CD4-positive, alpha-beta T cell (primary cell): ENCODE measurements around the gene SCFD1. TPM values are rescaled to one million over a fixed set of nuclear protein-coding genes. Genes with fewer than 3 reads are reported as not detected.

Source experiments
- ATAC-seq: fragments of 200-7000 bp; cut with Tn5 transposase; one replicate; pipeline ENCODE4 v1.10.0; 2022; ENCODE audit warnings: mild to moderate bottlenecking; ENCODE audit not compliant: poor library complexity
- CTCF ChIA-PET: fragments of 350-600 bp; sonication (Branson Sonifier 250); formaldehyde crosslinking; loops from one replicate; lab custom pipeline; 2021; ENCODE audit warnings: antibody characterized with exemption, inconsistent platforms; lab: Charles Lee
- POLR2A ChIA-PET: fragments of 350-600 bp; sonication (Branson Sonifier 250); formaldehyde crosslinking; loops from one replicate; lab custom pipeline; 2021; ENCODE audit warnings: antibody characterized with exemption, inconsistent platforms; lab: Charles Lee
- DNase-seq, 14 experiments: peaks; one replicate each; pipeline ENCODE4 v3.0.0-alpha.2; 2013 to 2020; ENCODE audit warnings: mixed read lengths in 2 of 14
- H3K27ac ChIP-seq, 2 donors: one replicate each; pipeline versions ENCODE4 v1.5.1 to v1.7.0; 2013; ENCODE audit warnings: low read length in 2 of 2, low read depth in 1 of 2, mild to moderate bottlenecking in 1 of 2
- H3K27me3 ChIP-seq, 2 experiments: 1 replicate in 1 of 2; 2 replicates in 1 of 2; pipeline versions ENCODE4 v1.6.1 to v1.7.0; 2013; ENCODE audit warnings: low read length in 2 of 2, control low read depth in 1 of 2, mild to moderate bottlenecking in 1 of 2, moderate library complexity in 1 of 2; ENCODE audit not compliant: insufficient read depth in 2 of 2, control insufficient read depth in 1 of 2
- H3K36me3 ChIP-seq: one replicate; pipeline ENCODE4 v1.6.1; 2013; ENCODE audit warnings: low read length, control low read depth; ENCODE audit not compliant: insufficient read depth
- H3K4me1 ChIP-seq: one replicate; pipeline ENCODE4 v1.6.1; 2013; ENCODE audit warnings: low read length, control low read depth; ENCODE audit not compliant: insufficient read depth
- H3K4me3 ChIP-seq: one replicate; pipeline ENCODE4 v1.5.1; 2013; ENCODE audit warnings: mild to moderate bottlenecking, low read length, moderate library complexity
- H3K9me3 ChIP-seq, 2 experiments: 1 replicate in 1 of 2; 2 replicates in 1 of 2; pipeline versions ENCODE4 v1.6.1 to v1.7.0; 2013; ENCODE audit warnings: low read length in 2 of 2, mild to moderate bottlenecking in 2 of 2, control low read depth in 1 of 2, moderate library complexity in 1 of 2; ENCODE audit not compliant: control insufficient read depth in 1 of 2, insufficient read depth in 1 of 2
- H3K27ac Mint-ChIP-seq: one replicate; pipeline ENCODE4 v1.8.0; 2020; ENCODE audit warnings: mixed read lengths
- H3K27me3 Mint-ChIP-seq: one replicate; pipeline ENCODE4 v1.8.0; 2021; ENCODE audit warnings: mixed read lengths
- H3K36me3 Mint-ChIP-seq: one replicate; pipeline ENCODE4 v1.8.0; 2021; ENCODE audit warnings: low read depth, mixed read lengths
- H3K4me1 Mint-ChIP-seq: one replicate; pipeline ENCODE4 v1.8.0; 2021; ENCODE audit warnings: low read depth, mixed read lengths
- H3K4me3 Mint-ChIP-seq: one replicate; pipeline ENCODE4 v1.8.0; 2020; ENCODE audit warnings: mild to moderate bottlenecking, mixed read lengths
- H3K9me3 Mint-ChIP-seq: one replicate; pipeline ENCODE4 v1.8.0; 2020; ENCODE audit warnings: mixed read lengths
- CTCF ChIP-seq: fragments of 200-600 bp; IDR thresholded peaks from one replicate; pipeline ENCODE4 v1.8.0; 2022; ENCODE audit warnings: antibody characterized with exemption, mild to moderate bottlenecking
- intact Hi-C, 2 experiments: fragments of 100-400 bp; cut with DNase I in 1 of 2; cut with micrococcal nuclease in 1 of 2; formaldehyde crosslinking; loops; one replicate each; pipeline versions ENCODE4 v1.15.1 to v1.9.0; 2023 to 2025; cut with DNase I, micrococcal nuclease
- total RNA-seq, 174 experiments: library from RNA in 2 of 174; stranded (reverse) in 2 of 174; gene quantifications; one replicate each; pipeline ENCODE4 v1.2.3 and lab custom pipeline; 2021 to 2026

SCFD1 gene
- total RNA-seq, 2 experiments from 2014 or later: 59.0 to 63.6 TPM

GRCh38 chr14:30756594-30756993 lies 134.5 kb downstream of the SCFD1 start:
- intact Hi-C loops: no loop called here
- no peaks in the 10 kb centered on the region for H3K36me3 ChIP-seq
- Mint-ChIP-seq H3K9me3 (no peaks in the 10 kb centered on the region), H3K4me3 (no peak overlapping the region), H3K36me3 (no peaks in the 10 kb centered on the region), H3K4me1 (no peaks in the 10 kb centered on the region), H3K27ac (no peak overlapping the region), H3K27me3 (peaks cover 22% of the 10 kb centered on the region)
- no peak overlapping the region for H3K27ac ChIP-seq
- H3K4me1 ChIP-seq: no peaks in the 10 kb centered on the region
- peaks cover 0 to 3% of the 10 kb centered on the region in 2 experiments for H3K9me3 ChIP-seq
- ATAC-seq (no peak), DNase-seq (no peak)
- H3K4me3 ChIP-seq: no peak overlapping the region
- CTCF ChIA-PET: no interaction called here
- no peaks in the 10 kb centered on the region for H3K27me3 ChIP-seq
- POLR2A ChIA-PET: no interaction called here
- TF ChIP-seq CTCF: no peak

GRCh38 chr14:30757082-30757481 lies 135.0 kb downstream of the SCFD1 start:
- H3K27me3 Mint-ChIP-seq: peaks cover 22% of the 10 kb centered on the region
- DNase-seq (no peak), ATAC-seq (no peak)
- H3K4me1 Mint-ChIP-seq: no peaks in the 10 kb centered on the region
- H3K36me3 Mint-ChIP-seq: no peaks in the 10 kb centered on the region
- peaks cover 0 to 7% of the 10 kb centered on the region in 2 experiments for H3K9me3 ChIP-seq
- H3K4me1 ChIP-seq: no peaks in the 10 kb centered on the region
- no peak overlapping the region for H3K27ac ChIP-seq
- POLR2A ChIA-PET: no interaction called here
- CTCF ChIA-PET: no interaction called here
- no peak for TF ChIP-seq CTCF
- no peak overlapping the region for H3K4me3 Mint-ChIP-seq
- no peak overlapping the region for H3K4me3 ChIP-seq
- intact Hi-C loops: no loop called here
- no peaks in the 10 kb centered on the region for H3K9me3 Mint-ChIP-seq
- H3K27ac Mint-ChIP-seq: no peak overlapping the region
- H3K27me3 ChIP-seq: no peaks in the 10 kb centered on the region
- H3K36me3 ChIP-seq: no peaks in the 10 kb centered on the region

- peaks cover 5% of the 10 kb centered on the region for H3K9me3 Mint-ChIP-seq
- no peak overlapping the region for H3K4me3 Mint-ChIP-seq
- H3K36me3 Mint-ChIP-seq: no peaks in the 10 kb centered on the region
- ATAC-seq (no peak), DNase-seq (no peak)
- Histone ChIP-seq H3K9me3 (peaks cover 5 to 30% of the 10 kb centered on the region in 2 experiments), H3K27me3 (no peaks in the 10 kb centered on the region), H3K4me3 (no peak overlapping the region), H3K36me3 (no peaks in the 10 kb centered on the region), H3K27ac (no peak overlapping the region), H3K4me1 (no peaks in the 10 kb centered on the region)
- intact Hi-C loops: no loop called here
- peaks cover 18% of the 10 kb centered on the region for H3K27me3 Mint-ChIP-seq
- ChIA-PET POLR2A (no interaction called here), CTCF (no interaction called here)
- TF ChIP-seq CTCF: no peak
- H3K4me1 Mint-ChIP-seq: no peaks in the 10 kb centered on the region
- no peak overlapping the region for H3K27ac Mint-ChIP-seq
Measured at GRCh38 chr14:30759172-30760125, 137.3 kb downstream of the SCFD1 start.
